ENCODE results near the gene CSF3.

Gene CSF3

DNA sequence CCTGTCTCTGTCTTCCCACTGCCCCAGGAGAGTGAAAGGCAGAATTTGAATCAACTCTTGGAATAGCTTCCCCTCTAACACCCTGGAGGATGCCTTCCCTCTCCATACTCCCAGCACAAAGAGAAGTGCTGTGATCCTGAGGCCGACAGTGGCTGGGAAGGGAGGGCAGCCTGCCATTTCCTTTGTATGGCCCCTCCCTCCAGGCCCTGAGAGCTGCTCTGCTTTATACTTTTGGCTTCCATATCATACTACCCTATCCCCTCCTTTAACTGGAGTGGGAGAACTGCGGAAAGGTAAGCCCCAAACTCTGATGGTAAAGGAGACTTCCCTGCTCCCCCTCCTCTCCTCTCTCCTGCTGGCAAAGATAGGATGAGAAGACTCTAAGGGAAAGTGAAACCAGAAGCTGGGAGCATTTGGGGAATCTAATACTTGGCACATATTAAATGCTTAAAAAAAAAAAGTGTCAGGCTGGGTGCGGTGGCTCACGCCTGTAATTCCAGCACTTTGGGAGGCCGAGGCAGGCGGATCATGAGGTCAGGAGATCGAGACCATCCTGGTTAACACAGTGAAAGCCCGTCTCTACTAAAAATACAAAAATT, 43.0 kb downstream of the CSF3 start:
- peaks cover 8% of the 10 kb centered on the region for H3K36me3 Mint-ChIP-seq (ENCODE audit: low read depth)
- H3K27ac Mint-ChIP-seq: no peak overlapping the region
- no peaks in the 10 kb centered on the region for H3K9me3 Mint-ChIP-seq
- H3K27me3 Mint-ChIP-seq: no peaks in the 10 kb centered on the region
- H3K4me1 Mint-ChIP-seq (ENCODE audit: low read depth): peaks cover 28% of the 10 kb centered on the region
- no peak overlapping the region for H3K4me3 Mint-ChIP-seq

- no peak overlapping the region for H3K4me3 Mint-ChIP-seq
- peaks cover 28% of the 10 kb centered on the region for H3K4me1 Mint-ChIP-seq (ENCODE audit: low read depth)
- H3K27me3 Mint-ChIP-seq: no peaks in the 10 kb centered on the region
- H3K27ac Mint-ChIP-seq: no peak overlapping the region
- no peaks in the 10 kb centered on the region for H3K9me3 Mint-ChIP-seq
- H3K36me3 Mint-ChIP-seq (ENCODE audit: low read depth): peaks cover 4% of the 10 kb centered on the region
Observed at GRCh38 chr17:40058865-40059264, 43.6 kb downstream of the CSF3 start.

DNA sequence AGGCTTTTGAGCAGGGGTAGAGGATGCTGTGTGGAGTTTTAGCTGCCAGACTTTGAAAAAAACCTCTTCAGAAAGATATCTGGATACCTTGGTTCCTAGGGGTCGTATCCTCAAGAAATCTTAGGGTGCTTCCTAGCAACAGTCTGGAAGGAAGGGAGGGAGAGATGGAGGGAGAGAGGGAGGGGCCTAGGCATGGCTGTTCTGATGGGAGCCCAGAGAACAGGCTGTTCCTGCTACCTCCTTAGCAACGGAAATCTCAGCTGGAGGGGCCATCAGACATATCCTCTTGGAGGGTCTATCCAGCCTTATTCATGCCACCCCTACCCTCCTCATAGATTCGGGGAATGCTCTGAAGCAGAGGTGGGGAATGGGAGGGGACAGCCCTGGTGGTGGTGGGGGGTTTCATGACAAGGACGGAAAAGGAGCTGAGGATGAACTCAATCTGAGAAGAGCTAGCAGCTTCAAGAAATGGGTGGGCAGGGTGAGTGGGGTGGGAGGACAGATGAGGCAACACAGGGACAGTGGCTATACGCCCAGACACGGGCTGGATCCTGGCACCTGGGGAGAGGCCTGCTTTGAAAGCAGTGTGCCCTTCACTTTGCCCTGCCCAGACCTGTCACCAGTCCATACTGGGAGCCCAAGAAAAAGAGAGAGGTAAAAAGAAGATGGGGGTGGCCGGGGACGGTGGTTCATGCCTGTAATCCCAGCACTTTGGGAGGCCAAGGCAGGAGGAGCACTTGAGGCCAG, 44.7 kb downstream of the CSF3 start:
- Mint-ChIP-seq H3K9me3 (no peaks in the 10 kb centered on the region), H3K4me1 (ENCODE audit: low read depth) (peaks cover 29% of the 10 kb centered on the region), H3K4me3 (no peak overlapping the region), H3K27ac (no peak overlapping the region), H3K36me3 (ENCODE audit: low read depth) (no peaks in the 10 kb centered on the region), H3K27me3 (no peaks in the 10 kb centered on the region)

- Mint-ChIP-seq H3K4me1 (ENCODE audit: low read depth) (peaks cover 30% of the 10 kb centered on the region), H3K27ac (no peak overlapping the region), H3K27me3 (no peaks in the 10 kb centered on the region), H3K4me3 (no peak overlapping the region), H3K9me3 (no peaks in the 10 kb centered on the region), H3K36me3 (ENCODE audit: low read depth) (no peaks in the 10 kb centered on the region)
Observed at GRCh38 chr17:40060887-40061608, 45.8 kb downstream of the CSF3 start.

DNA sequence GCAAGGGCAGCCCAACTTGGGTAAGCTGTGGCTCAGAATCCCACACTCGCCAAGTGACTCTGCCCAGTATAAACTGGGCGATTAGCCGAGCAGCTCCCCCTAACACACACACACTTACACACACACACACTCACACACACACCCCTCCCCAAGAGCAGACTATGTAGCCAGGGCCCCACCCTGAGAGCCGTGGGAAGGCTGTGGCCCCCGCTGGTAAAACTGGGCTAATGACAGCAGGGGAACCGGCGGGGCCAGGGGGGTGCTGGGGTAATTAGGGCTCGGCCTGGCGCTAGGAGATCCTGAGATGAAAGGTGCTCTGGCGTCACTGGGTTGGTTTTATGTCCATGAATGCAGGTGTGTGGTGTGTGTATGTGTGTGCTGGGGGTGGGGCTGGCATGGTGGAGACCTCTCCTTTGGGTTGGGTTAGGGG, 46.4 kb downstream of the CSF3 start:
- Mint-ChIP-seq H3K27ac (peak overlapping the region; percentile 71), H3K4me3 (peak overlapping the region; percentile 84), H3K36me3 (ENCODE audit: low read depth) (no peaks in the 10 kb centered on the region), H3K9me3 (no peaks in the 10 kb centered on the region), H3K27me3 (no peaks in the 10 kb centered on the region), H3K4me1 (ENCODE audit: low read depth) (peaks cover 31% of the 10 kb centered on the region)

DNA sequence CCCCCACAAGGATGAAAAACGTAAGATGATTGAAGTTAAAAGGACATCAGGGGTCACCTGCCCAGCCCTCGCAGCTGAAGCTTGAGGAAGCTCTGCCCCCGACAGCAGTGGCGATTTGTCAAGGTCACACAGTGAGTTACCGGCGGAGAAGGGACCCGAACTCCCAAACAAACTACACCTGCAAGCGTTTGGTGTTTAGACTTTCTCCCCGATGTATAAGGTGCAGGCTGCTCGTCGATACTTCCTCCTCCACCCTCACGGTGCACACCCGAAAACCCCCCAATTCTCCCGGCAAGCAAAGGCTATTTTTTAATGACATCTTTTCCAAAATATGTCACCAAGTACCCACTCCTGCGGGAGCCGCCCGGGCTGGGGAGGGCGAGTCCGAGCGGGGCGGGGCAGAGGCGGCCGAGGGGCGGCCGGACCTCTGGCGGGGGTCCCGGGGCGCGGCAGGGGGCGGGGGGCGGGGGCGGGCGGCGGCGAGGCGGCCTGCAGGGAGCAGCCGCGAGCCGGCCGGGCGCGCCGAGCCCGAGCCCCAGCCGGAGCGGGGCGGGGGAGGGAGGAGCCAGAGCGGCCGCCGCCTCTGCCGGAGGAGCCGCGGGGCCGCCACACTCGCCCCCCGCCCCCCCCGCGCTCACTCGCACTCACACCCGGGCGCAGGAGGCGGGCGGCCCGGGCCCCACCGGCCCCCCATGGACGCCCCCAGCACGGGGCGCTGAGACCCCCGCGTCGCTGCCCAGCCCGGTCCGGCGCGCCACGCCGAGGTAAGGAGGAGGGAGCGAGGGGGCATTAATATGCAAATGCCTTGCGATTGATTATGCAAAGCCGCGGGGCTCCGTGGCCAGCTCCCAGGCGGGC, 47.3 kb downstream of the CSF3 start, which contains the start of gene THRA:
Gene THRA, plus strand, starts transcription at position 637 of the 858 bp plus-strand sequence. CDS start 11,524 bp downstream, outside the sequence.
- H3K9me3 Mint-ChIP-seq: no peaks in the 10 kb centered on the region
- H3K36me3 Mint-ChIP-seq (ENCODE audit: low read depth): no peaks in the 10 kb centered on the region
- peak within 1 kb of the TSS; percentile 71 for H3K27ac Mint-ChIP-seq
- peak within 1 kb of the TSS; percentile 86 for H3K4me3 Mint-ChIP-seq
- peaks cover 40% of the 10 kb centered on the region for H3K4me1 Mint-ChIP-seq (ENCODE audit: low read depth)
- H3K27me3 Mint-ChIP-seq: no peaks in the 10 kb centered on the region

- peaks cover 46% of the 10 kb centered on the region for H3K4me1 Mint-ChIP-seq (ENCODE audit: low read depth)
- peak overlapping the region; percentile 61 for H3K27ac Mint-ChIP-seq
- H3K27me3 Mint-ChIP-seq: no peaks in the 10 kb centered on the region
- H3K4me3 Mint-ChIP-seq: peak overlapping the region; percentile 86
- H3K36me3 Mint-ChIP-seq (ENCODE audit: low read depth): no peaks in the 10 kb centered on the region
- H3K9me3 Mint-ChIP-seq: no peaks in the 10 kb centered on the region
Observed at GRCh38 chr17:40063187-40063771, 48.0 kb downstream of the CSF3 start.

DNA sequence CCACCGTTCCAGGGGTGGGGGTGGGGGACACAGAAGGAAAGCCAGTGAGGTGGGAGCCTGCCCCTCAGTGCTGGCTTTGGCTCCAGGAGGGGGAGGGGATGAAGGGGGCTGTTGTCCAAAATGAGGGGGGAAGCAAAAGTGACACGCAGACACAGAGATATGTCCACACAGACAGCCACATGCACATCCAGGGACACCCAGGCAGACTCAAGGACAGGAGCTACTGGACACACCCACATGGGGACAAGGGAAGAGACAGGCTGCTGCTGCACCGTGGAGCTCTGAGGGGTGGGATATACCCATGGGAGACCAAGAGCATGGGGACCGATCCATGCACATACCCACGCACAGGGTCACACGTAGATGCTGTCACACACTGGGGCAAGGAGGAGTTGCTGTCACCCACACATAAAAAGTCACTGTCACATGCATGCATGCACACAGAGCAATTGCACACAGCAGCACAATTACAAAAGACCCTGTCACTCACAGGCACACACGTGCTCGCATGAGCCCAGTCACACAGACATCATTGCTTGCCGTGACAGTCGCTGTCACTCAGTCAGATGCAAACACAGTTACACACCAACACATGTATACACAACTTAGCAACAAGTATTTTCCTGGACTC, 48.8 kb downstream of the CSF3 start:
- Mint-ChIP-seq H3K4me3 (peak overlapping the region; percentile 86), H3K36me3 (ENCODE audit: low read depth) (no peaks in the 10 kb centered on the region), H3K27me3 (no peaks in the 10 kb centered on the region), H3K9me3 (no peaks in the 10 kb centered on the region), H3K27ac (peak overlapping the region; percentile 29), H3K4me1 (ENCODE audit: low read depth) (peaks cover 54% of the 10 kb centered on the region)

DNA sequence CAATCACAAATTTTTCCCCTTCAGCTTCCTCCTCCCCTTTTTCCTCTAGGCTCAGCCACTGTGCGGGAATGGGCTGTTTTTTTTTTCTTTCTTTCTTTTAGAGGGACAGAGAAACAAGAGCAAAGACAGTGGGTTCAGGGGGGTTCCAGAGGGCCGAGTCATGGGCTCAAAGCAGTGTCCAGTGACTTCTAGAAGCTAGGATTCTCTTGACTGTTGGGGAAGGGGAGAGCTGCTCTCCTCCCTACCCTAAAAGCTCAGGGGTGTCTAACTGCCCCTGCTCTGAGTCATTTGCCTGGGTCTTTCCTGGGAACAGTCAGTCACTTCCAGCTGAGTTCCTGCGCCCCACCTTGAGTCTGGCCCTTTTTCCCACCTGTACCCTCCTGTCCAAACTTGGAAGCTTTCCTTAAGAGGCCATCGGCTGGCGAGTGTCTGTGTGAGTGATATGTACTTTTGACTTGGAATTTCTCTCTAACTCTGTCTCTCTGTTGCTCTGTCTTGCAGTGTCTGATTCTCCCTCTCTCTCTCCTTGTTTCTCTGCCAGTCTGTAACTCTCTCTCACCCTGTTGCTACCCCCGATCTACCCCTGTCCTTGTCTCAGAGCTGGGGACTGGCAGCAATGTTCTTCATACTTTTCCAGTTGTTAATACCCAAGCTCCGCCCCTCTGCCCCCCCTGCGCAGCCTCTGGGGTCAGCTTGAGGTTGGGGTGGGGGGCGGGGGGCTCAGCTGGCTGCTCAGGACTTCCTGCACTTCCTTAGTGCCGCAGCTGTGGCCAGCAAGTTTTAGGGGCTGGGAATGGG, 49.9 kb downstream of the CSF3 start:
- H3K9me3 Mint-ChIP-seq: no peaks in the 10 kb centered on the region
- H3K27ac Mint-ChIP-seq: peak overlapping the region; percentile 14
- no peaks in the 10 kb centered on the region for H3K36me3 Mint-ChIP-seq (ENCODE audit: low read depth)
- peak overlapping the region; percentile 7 for H3K4me3 Mint-ChIP-seq
- H3K4me1 Mint-ChIP-seq (ENCODE audit: low read depth): peaks cover 65% of the 10 kb centered on the region
- no peaks in the 10 kb centered on the region for H3K27me3 Mint-ChIP-seq

DNA sequence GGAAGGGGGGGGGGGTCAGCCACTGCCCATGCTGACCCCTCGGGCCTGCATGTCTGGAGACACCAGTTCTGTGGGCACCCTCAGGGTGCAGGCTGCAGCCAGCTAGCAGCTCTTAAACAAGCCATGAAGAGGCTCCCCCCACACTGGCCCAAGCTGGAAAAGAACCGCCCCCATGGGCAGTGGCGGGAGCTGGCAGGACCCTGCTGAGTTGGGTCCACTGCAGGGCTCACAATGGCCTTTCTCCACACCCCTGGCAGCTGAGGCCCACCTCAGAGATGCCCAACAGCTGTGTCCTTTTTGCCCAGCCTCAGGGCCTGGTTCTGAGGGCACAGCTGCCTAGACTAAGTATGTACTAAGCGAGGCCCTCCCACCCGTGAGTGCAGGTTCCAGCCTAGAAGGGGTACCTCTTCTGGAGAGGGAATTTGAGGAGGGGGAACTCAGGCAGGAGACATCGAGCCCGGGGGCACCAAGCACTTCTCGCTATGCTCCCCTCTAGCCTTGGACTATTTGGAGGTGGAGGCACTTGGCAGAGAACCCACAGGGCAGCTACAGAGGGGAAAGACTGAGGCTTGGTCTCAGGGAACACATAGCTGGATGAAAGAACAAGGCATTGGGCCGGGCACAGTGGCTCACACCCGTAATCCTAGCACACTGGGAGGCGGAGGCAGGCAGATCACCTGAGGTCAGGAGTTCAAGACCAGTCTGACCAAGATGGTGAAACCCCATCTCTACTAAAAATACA, 50.7 kb downstream of the CSF3 start:
- H3K9me3 Mint-ChIP-seq: no peaks in the 10 kb centered on the region
- H3K27ac Mint-ChIP-seq: no peak overlapping the region
- no peak overlapping the region for H3K4me3 Mint-ChIP-seq
- peaks cover 73% of the 10 kb centered on the region for H3K4me1 Mint-ChIP-seq (ENCODE audit: low read depth)
- no peaks in the 10 kb centered on the region for H3K27me3 Mint-ChIP-seq
- H3K36me3 Mint-ChIP-seq (ENCODE audit: low read depth): no peaks in the 10 kb centered on the region
